B cell (primary cell): ENCODE data around the gene UBQLNL. TPM values are rescaled to one million over a fixed set of nuclear protein-coding genes. Genes with fewer than 3 reads are reported as not detected.

ENCODE experiments used
- ATAC-seq: fragments of 200-7000 bp; cut with Tn5 transposase; one replicate; pipeline ENCODE4 v1.10.0; 2021; ENCODE audit warnings: low read depth, mild to moderate bottlenecking, moderate number of reproducible peaks, moderate library complexity
- CTCF ChIA-PET: fragments of 350-600 bp; sonication (Branson Sonifier 250); formaldehyde crosslinking; loops from one replicate; lab custom pipeline; 2021; ENCODE audit warnings: antibody characterized with exemption, inconsistent platforms; lab: Charles Lee
- POLR2A ChIA-PET: fragments of 350-600 bp; sonication (Branson Sonifier 250); formaldehyde crosslinking; loops from one replicate; lab custom pipeline; 2021; ENCODE audit warnings: antibody characterized with exemption; lab: Charles Lee
- DNase-seq: peaks from one replicate; pipeline ENCODE4 v3.0.0; 2013
- H2AFZ ChIP-seq: 2 replicates; pipeline ENCODE4 v1.6.1; 2012; ENCODE audit warnings: mild to moderate bottlenecking, low read depth, low read length; ENCODE audit not compliant: insufficient read depth, poor library complexity, severe bottlenecking
- H3K27ac ChIP-seq, 2 donors: 1 replicate in 1 of 2; 2 replicates in 1 of 2; pipeline ENCODE4 v1.5.1; 2012 to 2013; ENCODE audit warnings: low read length in 2 of 2, mild to moderate bottlenecking in 2 of 2, moderate library complexity in 1 of 2
- H3K27me3 ChIP-seq, 4 experiments: fragments of 200-600 bp in 1 of 4; sonication (generic) in 1 of 4; replicated peaks in 1 of 4; 1 replicate in 2 of 4; 2 replicates in 2 of 4; pipeline versions ENCODE4 v1.6.1 to v1.7.0; 2013 to 2016; ENCODE audit warnings: low read length in 3 of 4, mild to moderate bottlenecking in 2 of 4, mixed read lengths in 1 of 4, moderate library complexity in 1 of 4; ENCODE audit not compliant: insufficient read depth in 4 of 4, control insufficient read depth in 3 of 4; ENCODE audit errors: control extremely low read depth in 1 of 4
- H3K36me3 ChIP-seq, 2 experiments: replicated peaks in 1 of 2; 1 replicate in 1 of 2; 2 replicates in 1 of 2; pipeline versions ENCODE4 v1.6.1 to v1.7.1; 2013; ENCODE audit warnings: low read length in 1 of 2; ENCODE audit not compliant: insufficient read depth in 2 of 2, control insufficient read depth in 1 of 2; ENCODE audit errors: control extremely low read depth in 1 of 2, extremely low read depth in 1 of 2
- H3K4me1 ChIP-seq, 2 donors: fragments of 200-600 bp in 1 of 2; sonication (generic) in 1 of 2; 1 replicate in 1 of 2; 2 replicates in 1 of 2; pipeline versions ENCODE4 v1.5.1 to v1.6.1; 2013 to 2017; ENCODE audit warnings: low read length in 2 of 2; ENCODE audit not compliant: control insufficient read depth in 2 of 2, insufficient read depth in 2 of 2
- H3K4me2 ChIP-seq: replicated peaks from 2 replicates; pipeline ENCODE3; 2012; ENCODE audit warnings: mild to moderate bottlenecking, low read depth, low read length; ENCODE audit not compliant: poor library complexity, severe bottlenecking
- H3K4me3 ChIP-seq, 5 experiments: fragments of 200-600 bp in 1 of 5; sonication (generic) in 1 of 5; 1 replicate in 3 of 5; 2 replicates in 2 of 5; pipeline versions ENCODE4 v1.5.1 to v1.7.0; 2011 to 2016; ENCODE audit warnings: low read length in 4 of 5, mild to moderate bottlenecking in 4 of 5, low read depth in 2 of 5, control low read depth in 1 of 5, moderate library complexity in 1 of 5; ENCODE audit not compliant: insufficient read depth in 1 of 5; ENCODE audit errors: control extremely low read depth in 1 of 5, extremely low read depth in 1 of 5
- H3K79me2 ChIP-seq: fragments of 200-600 bp; sonication (generic); one replicate; pipeline ENCODE4 v1.6.0; 2016; ENCODE audit warnings: low read length; ENCODE audit not compliant: control insufficient read depth, insufficient read depth
- H3K9ac ChIP-seq: fragments of 200-600 bp; sonication (generic); 2 replicates; pipeline ENCODE4 v1.6.1; 2017; ENCODE audit warnings: mild to moderate bottlenecking, low read length, moderate library complexity
- H3K9me3 ChIP-seq, 3 donors: one replicate each; pipeline versions ENCODE4 v1.6.1 to v1.7.1; 2013; ENCODE audit warnings: low read length in 2 of 3; ENCODE audit not compliant: control insufficient read depth in 2 of 3, insufficient read depth in 1 of 3; ENCODE audit errors: control extremely low read depth in 1 of 3
- H4K20me1 ChIP-seq: 2 replicates; pipeline ENCODE4 v1.6.0; 2012; ENCODE audit warnings: mild to moderate bottlenecking, low read length; ENCODE audit not compliant: insufficient read depth, control insufficient read depth, poor library complexity, severe bottlenecking
- H3K27ac Mint-ChIP-seq: one replicate; pipeline ENCODE4 v1.8.0; 2021; ENCODE audit warnings: mixed read lengths
- H3K27me3 Mint-ChIP-seq: one replicate; pipeline ENCODE4 v1.8.0; 2021; ENCODE audit warnings: mixed read lengths
- H3K4me1 Mint-ChIP-seq: one replicate; pipeline ENCODE4 v1.8.0; 2021; ENCODE audit warnings: mixed read lengths
- H3K4me3 Mint-ChIP-seq: one replicate; pipeline ENCODE4 v1.8.0; 2021; ENCODE audit warnings: mixed read lengths
- H3K9me3 Mint-ChIP-seq: one replicate; pipeline ENCODE4 v1.8.0; 2022; ENCODE audit warnings: mixed read lengths; ENCODE audit not compliant: insufficient read depth
- CTCF ChIP-seq: fragments of 200-600 bp; IDR thresholded peaks from one replicate; pipeline ENCODE4 v1.8.0; 2022; ENCODE audit warnings: antibody characterized with exemption, mild to moderate bottlenecking
- EZH2 ChIP-seq: IDR thresholded peaks from 2 replicates; pipeline ENCODE4 v1.6.1; 2012; ENCODE audit warnings: borderline replicate concordance, low read depth, mild to moderate bottlenecking, moderate library complexity, low read length; ENCODE audit not compliant: insufficient read depth, poor library complexity, severe bottlenecking
- WGBS: methylation state at CpG from one replicate; pipeline ENCODE4 v1.1.5; 2013; ENCODE audit warnings: missing lambda C conversion rate; ENCODE audit not compliant: insufficient coverage; 5-methylcytosine and 5-hydroxymethylcytosine counted together
- intact Hi-C: fragments of 100-400 bp; cut with micrococcal nuclease; formaldehyde crosslinking; loops from one replicate; pipeline ENCODE4 v1.10.0; 2022
- polyA plus RNA-seq: library from polyadenylated mRNA; depleted of rRNA; stranded (reverse); fragments of >200 nt; gene quantifications from 2 replicates; pipeline ENCODE4 v1.2.3, GENCODE V29; 2012
- total RNA-seq, 2 donors: library from RNA; stranded (reverse); fragments of 120-200 nt in 1 of 2; gene quantifications; 1 replicate in 1 of 2; 2 replicates in 1 of 2; pipeline versions ENCODE4 v1.2.3 to v1.2.4, GENCODE V29; 2013 to 2022

The UBQLNL gene
- total and polyA plus RNA-seq, 2 donors (not counting 1 experiment from before 2014, with no cell fraction given): 1.3 to 1.9 TPM

GRCh38 chr11:5564259-5565019 lies 47.9 kb upstream of the UBQLNL start:
- Histone ChIP-seq H3K79me2 (no peaks in the 10 kb centered on the region), H3K36me3 (no peaks in the 10 kb centered on the region), H3K4me1 (no peaks in the 10 kb centered on the region), H3K27me3 (no peaks in the 10 kb centered on the region), H3K4me3 (no peak overlapping the region), H3K4me2 (no peak overlapping the region), H3K27ac (no peak overlapping the region), H2AFZ (peak overlapping the region; percentile 33), H3K9me3 (peaks cover 0 to 1% (median 0%) of the 10 kb centered on the region in 3 donors), H3K9ac (no peak overlapping the region), H4K20me1 (no peaks in the 10 kb centered on the region)
- no peaks in the 10 kb centered on the region for H3K9me3 Mint-ChIP-seq
- WGBS: no CpG with 5 or more reads among the region's 1 CpG
- ATAC-seq (no peak), DNase-seq (no peak)
- CTCF ChIA-PET: no interaction called here
- no peak overlapping the region for H3K27ac Mint-ChIP-seq
- POLR2A ChIA-PET: no interaction called here
- intact Hi-C loops: no loop called here
- peaks cover 5% of the 10 kb centered on the region for H3K27me3 Mint-ChIP-seq
- no peak overlapping the region for H3K4me3 Mint-ChIP-seq
- peaks cover 2% of the 10 kb centered on the region for H3K4me1 Mint-ChIP-seq
- TF ChIP-seq CTCF: no peak
- TF ChIP-seq EZH2: no peak

GRCh38 chr11:5557751-5558150 lies 41.3 kb upstream of the UBQLNL start:
- H3K27ac ChIP-seq: no peak overlapping the region
- TF ChIP-seq EZH2 (no peak), CTCF (no peak)
- H3K4me1 Mint-ChIP-seq: no peaks in the 10 kb centered on the region
- DNase-seq: no peak
- H3K27me3 ChIP-seq: no peaks in the 10 kb centered on the region
- no CpG with 5 or more reads among the region's 3 CpGs for WGBS
- no peak overlapping the region for H3K4me2 ChIP-seq
- no peak overlapping the region for H3K4me3 Mint-ChIP-seq
- no peaks in the 10 kb centered on the region for H3K9me3 Mint-ChIP-seq
- intact Hi-C loops: no loop called here
- H3K4me1 ChIP-seq: no peaks in the 10 kb centered on the region
- no peak overlapping the region for H2AFZ ChIP-seq
- POLR2A ChIA-PET: no interaction called here
- H4K20me1 ChIP-seq: no peaks in the 10 kb centered on the region
- CTCF ChIA-PET: no interaction called here
- no peaks in the 10 kb centered on the region for H3K79me2 ChIP-seq
- peaks cover 12% of the 10 kb centered on the region for H3K27me3 Mint-ChIP-seq
- H3K27ac Mint-ChIP-seq: no peak overlapping the region
- H3K4me3 ChIP-seq: no peak overlapping the region
- H3K9me3 ChIP-seq: no peaks in the 10 kb centered on the region
- no peak for ATAC-seq
- H3K9ac ChIP-seq: no peak overlapping the region
- no peaks in the 10 kb centered on the region for H3K36me3 ChIP-seq
